Endometrium (tissue), 2 donors: Measurements from ENCODE around the gene SCNN1A.

ENCODE experiments used
- FAIRE-seq: peaks from 2 replicates; lab custom pipeline; 2012; peaks lifted over from hg19 to GRCh38; lab: Jason Lieb, UNC
- donor health status: control.
- donor health status: control.

SCNN1A gene

GRCh38 chr12:6367969-6368892, 7.1 kb downstream of the SCNN1A start:
- FAIRE-seq, result no peak

- FAIRE-seq, result no peak
Measured at GRCh38 chr12:6367065-6367968, 8.0 kb downstream of the SCNN1A start.

- no peak for FAIRE-seq
Measured at GRCh38 chr12:6364044-6364374, 11.4 kb downstream of the SCNN1A start.

GRCh38 chr12:6363330-6364043, 11.9 kb downstream of the SCNN1A start:
- no peak for FAIRE-seq

GRCh38 chr12:6363010-6363329, 12.4 kb downstream of the SCNN1A start:
- FAIRE-seq, result no peak

GRCh38 chr12:6362403-6362802, 13.0 kb downstream of the SCNN1A start:
- no peak for FAIRE-seq

- no peak for FAIRE-seq
Measured at GRCh38 chr12:6361834-6362233, 13.5 kb downstream of the SCNN1A start.

- no peak for FAIRE-seq
Measured at GRCh38 chr12:6360578-6361490, 14.5 kb downstream of the SCNN1A start.

GRCh38 chr12:6360080-6360571, 15.2 kb downstream of the SCNN1A start:
- FAIRE-seq, result no peak

GRCh38 chr12:6358881-6359280, 16.5 kb downstream of the SCNN1A start:
- FAIRE-seq, result no peak

GRCh38 chr12:6356374-6356820, 19.0 kb downstream of the SCNN1A start:
- no peak for FAIRE-seq

GRCh38 chr12:6355491-6356373, 19.6 kb downstream of the SCNN1A start:
- FAIRE-seq, result no peak

- FAIRE-seq, result no peak
Measured at GRCh38 chr12:6354495-6355393, 20.6 kb downstream of the SCNN1A start.

GRCh38 chr12:6352193-6353173, 22.9 kb downstream of the SCNN1A start:
- FAIRE-seq, result no peak

- FAIRE-seq, result no peak
Measured at GRCh38 chr12:6351622-6352021, 23.7 kb downstream of the SCNN1A start.

- no peak for FAIRE-seq
Measured at GRCh38 chr12:6347367-6348338, 27.7 kb downstream of the SCNN1A start.

- FAIRE-seq, result no peak
Measured at GRCh38 chr12:6346942-6347341, 28.4 kb downstream of the SCNN1A start.
